C4-2B (cell line): Measurements from ENCODE around the gene OR6A2.

ENCODE experiments used
- CTCF ChIP-seq: fragments of 450-650 bp; conservative IDR thresholded peaks from 2 replicates; pipeline ENCODE4 v1.5.1; 2017; ENCODE audit warnings: mild to moderate bottlenecking
- ZFX ChIP-seq: fragments of 450-650 bp; IDR thresholded peaks from 2 replicates; pipeline ENCODE4 v1.6.1; 2017

DNA sequence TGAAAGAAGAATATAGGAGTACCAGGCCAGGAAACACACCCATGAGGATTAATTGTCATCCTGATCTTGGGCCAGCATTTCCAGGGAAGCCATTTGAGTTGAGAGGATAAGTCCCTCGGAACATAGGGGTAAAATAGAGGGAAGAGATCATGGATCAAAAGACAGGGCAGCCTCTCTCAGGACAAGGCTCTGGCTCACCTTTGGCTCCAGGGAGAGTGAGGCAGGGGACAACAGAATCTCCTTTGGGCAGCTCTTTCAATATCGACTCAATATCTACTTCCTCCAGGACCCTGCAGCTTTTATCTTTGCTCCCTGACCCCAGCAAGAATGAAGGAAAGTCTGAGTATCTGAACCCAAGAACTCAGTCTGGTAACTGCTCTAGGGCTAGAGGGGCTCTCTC is 16.8 kb downstream of the OR6A2 start, which contains the start of gene OR2AG1:
- TF ChIP-seq CTCF = no peak
- TF ChIP-seq ZFX = no peak
